ENCODE results near the gene ACCS. TPM values are rescaled to one million over a fixed set of nuclear protein-coding genes. Genes with fewer than 3 reads are reported as not detected.

The ACCS gene
- total and polyA plus RNA-seq, 2 experiments from 2014 or later, result 9.9 to 21.4 TPM

DNA sequence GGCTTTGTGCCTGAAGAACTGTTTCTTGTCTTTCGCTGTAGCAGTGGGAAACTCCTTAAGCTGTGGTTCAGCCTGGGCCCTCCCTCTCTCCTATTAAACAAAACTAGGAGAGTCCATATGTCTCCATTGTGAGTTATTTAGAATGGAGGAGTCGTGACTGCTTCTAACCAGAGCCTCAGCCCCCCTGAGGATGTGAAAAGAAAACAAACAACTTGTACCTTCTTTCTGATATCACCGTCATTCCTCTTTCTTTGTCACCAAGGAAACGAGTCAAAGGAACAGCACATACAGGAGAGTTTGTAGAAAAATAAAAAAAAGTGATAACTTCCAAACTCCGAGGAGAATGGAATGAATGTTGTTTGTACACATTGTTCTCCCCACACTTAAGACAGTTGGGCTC lies 17.8 kb downstream of the ACCS start:
- H4K20me1 ChIP-seq (ENCODE audit: insufficient read depth, poor library complexity, severe bottlenecking), result no peaks in the 10 kb centered on the region
- H3K27me3 ChIP-seq, result no peaks in the 10 kb centered on the region
- DNase-seq (ENCODE audit: low spot score), result no peak
- H3K79me2 ChIP-seq, result no peaks in the 10 kb centered on the region
- 75% methylated on average over 5 of the region's 5 CpGs for WGBS (ENCODE audit: low lambda C conversion rate, missing lambda C conversion rate)
- H3K4me1 ChIP-seq (ENCODE audit: insufficient read depth), result no peaks in the 10 kb centered on the region
- H3K4me3 ChIP-seq, result no peak overlapping the region
- no peak overlapping the region for H2AFZ ChIP-seq
- H3K36me3 ChIP-seq (replicated peaks; ENCODE audit: insufficient read depth, low read depth), result no peaks in the 10 kb centered on the region
- H3K27ac ChIP-seq, result no peak overlapping the region
- H3K4me2 ChIP-seq, result no peak overlapping the region
- TF ChIP-seq, protein P1, sequence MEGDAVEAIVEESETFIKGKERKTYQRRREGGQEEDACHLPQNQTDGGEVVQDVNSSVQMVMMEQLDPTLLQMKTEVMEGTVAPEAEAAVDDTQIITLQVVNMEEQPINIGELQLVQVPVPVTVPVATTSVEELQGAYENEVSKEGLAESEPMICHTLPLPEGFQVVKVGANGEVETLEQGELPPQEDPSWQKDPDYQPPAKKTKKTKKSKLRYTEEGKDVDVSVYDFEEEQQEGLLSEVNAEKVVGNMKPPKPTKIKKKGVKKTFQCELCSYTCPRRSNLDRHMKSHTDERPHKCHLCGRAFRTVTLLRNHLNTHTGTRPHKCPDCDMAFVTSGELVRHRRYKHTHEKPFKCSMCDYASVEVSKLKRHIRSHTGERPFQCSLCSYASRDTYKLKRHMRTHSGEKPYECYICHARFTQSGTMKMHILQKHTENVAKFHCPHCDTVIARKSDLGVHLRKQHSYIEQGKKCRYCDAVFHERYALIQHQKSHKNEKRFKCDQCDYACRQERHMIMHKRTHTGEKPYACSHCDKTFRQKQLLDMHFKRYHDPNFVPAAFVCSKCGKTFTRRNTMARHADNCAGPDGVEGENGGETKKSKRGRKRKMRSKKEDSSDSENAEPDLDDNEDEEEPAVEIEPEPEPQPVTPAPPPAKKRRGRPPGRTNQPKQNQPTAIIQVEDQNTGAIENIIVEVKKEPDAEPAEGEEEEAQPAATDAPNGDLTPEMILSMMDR (IDR thresholded peaks at IDR 0.05; ENCODE audit: poor library complexity), result no peak
- TF ChIP-seq EZH2phosphoT487 (IDR thresholded peaks at IDR 0.05; ENCODE audit: low read depth, severe bottlenecking, unreplicated experiment) (no peak), EZH2 (IDR thresholded peaks at IDR 0.05; ENCODE audit: borderline replicate concordance) (no peak)
- no peaks in the 10 kb centered on the region for H3K9me3 ChIP-seq (ENCODE audit: low read depth)
- H3K9me2 ChIP-seq (replicated peaks; ENCODE audit: insufficient read depth), result no peaks in the 10 kb centered on the region

DNA sequence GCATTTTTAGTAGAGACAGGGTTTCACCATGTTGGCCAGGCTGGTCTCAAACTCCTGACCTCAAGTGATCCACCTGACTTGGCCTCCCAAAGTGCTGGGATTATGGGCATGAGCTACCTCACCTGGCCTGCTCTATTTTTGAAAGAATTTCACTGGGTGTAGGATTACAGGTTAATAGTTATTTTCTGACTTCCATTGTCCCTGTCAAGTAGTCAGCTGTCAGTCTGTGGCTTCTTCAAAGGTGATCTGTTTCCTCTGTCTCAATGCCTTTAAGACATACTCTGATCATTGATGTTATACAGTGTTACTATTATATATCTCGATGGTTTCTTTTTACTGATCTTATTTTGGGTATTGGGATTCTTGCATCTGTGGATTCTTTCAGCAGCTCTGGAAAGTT lies 19.3 kb downstream of the ACCS start:
- H3K79me2 ChIP-seq, result no peaks in the 10 kb centered on the region
- DNase-seq (ENCODE audit: low spot score), result no peak
- no peak for TF ChIP-seq EZH2phosphoT487 (IDR thresholded peaks at IDR 0.05; ENCODE audit: low read depth, severe bottlenecking, unreplicated experiment)
- TF ChIP-seq EZH2 (IDR thresholded peaks at IDR 0.05; ENCODE audit: borderline replicate concordance), result no peak
- TF ChIP-seq, protein P1 (IDR thresholded peaks at IDR 0.05; ENCODE audit: poor library complexity), result no peak
- no peak overlapping the region for H3K27ac ChIP-seq
- H3K4me1 ChIP-seq (ENCODE audit: insufficient read depth), result no peaks in the 10 kb centered on the region
- no peaks in the 10 kb centered on the region for H3K27me3 ChIP-seq
- H3K9me2 ChIP-seq (replicated peaks; ENCODE audit: insufficient read depth), result no peaks in the 10 kb centered on the region
- no peak overlapping the region for H3K4me2 ChIP-seq
- no peaks in the 10 kb centered on the region for H4K20me1 ChIP-seq (ENCODE audit: insufficient read depth, poor library complexity, severe bottlenecking)
- no peaks in the 10 kb centered on the region for H3K9me3 ChIP-seq (ENCODE audit: low read depth)
- no peaks in the 10 kb centered on the region for H3K36me3 ChIP-seq (replicated peaks; ENCODE audit: insufficient read depth, low read depth)
- WGBS (ENCODE audit: low lambda C conversion rate, missing lambda C conversion rate), result 100% methylated on average over 1 of the region's 1 CpG
- no peak overlapping the region for H3K4me3 ChIP-seq
- H2AFZ ChIP-seq, result no peak overlapping the region

DNA sequence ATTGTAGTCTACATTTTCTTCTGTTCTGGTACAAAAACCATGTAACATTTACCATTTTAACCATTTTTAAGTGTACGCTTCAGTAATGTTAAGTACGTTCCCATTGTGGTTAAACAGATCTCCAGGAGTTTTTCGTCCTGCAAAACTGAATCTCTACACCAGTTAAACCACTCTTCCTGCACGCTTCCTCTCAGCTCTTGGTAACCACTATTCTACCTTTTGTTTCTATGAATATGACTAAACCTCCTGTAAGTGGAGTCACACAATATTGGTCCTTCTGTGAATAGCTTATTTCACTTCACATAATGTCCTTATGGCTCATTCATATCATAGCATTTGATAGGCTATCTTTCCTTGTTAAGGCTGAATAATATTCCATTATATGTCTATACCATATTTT lies 22.3 kb downstream of the ACCS start:
- H3K36me3 ChIP-seq (replicated peaks; ENCODE audit: insufficient read depth, low read depth), result no peaks in the 10 kb centered on the region
- no peaks in the 10 kb centered on the region for H3K79me2 ChIP-seq
- no peak overlapping the region for H2AFZ ChIP-seq
- H4K20me1 ChIP-seq (ENCODE audit: insufficient read depth, poor library complexity, severe bottlenecking), result no peaks in the 10 kb centered on the region
- 95% methylated on average over 4 of the region's 4 CpGs for WGBS (ENCODE audit: low lambda C conversion rate, missing lambda C conversion rate)
- TF ChIP-seq EZH2phosphoT487 (IDR thresholded peaks at IDR 0.05; ENCODE audit: low read depth, severe bottlenecking, unreplicated experiment) (no peak), EZH2 (IDR thresholded peaks at IDR 0.05; ENCODE audit: borderline replicate concordance) (no peak)
- TF ChIP-seq, protein P1 (IDR thresholded peaks at IDR 0.05; ENCODE audit: poor library complexity), result no peak
- H3K27ac ChIP-seq, result no peak overlapping the region
- no peak for DNase-seq (ENCODE audit: low spot score)
- H3K4me2 ChIP-seq, result no peak overlapping the region
- H3K9me3 ChIP-seq (ENCODE audit: low read depth), result no peaks in the 10 kb centered on the region
- no peaks in the 10 kb centered on the region for H3K4me1 ChIP-seq (ENCODE audit: insufficient read depth)
- no peaks in the 10 kb centered on the region for H3K27me3 ChIP-seq
- no peaks in the 10 kb centered on the region for H3K9me2 ChIP-seq (replicated peaks; ENCODE audit: insufficient read depth)
- no peak overlapping the region for H3K4me3 ChIP-seq

- no peaks in the 10 kb centered on the region for H4K20me1 ChIP-seq (ENCODE audit: insufficient read depth, poor library complexity, severe bottlenecking)
- H3K4me2 ChIP-seq, result no peak overlapping the region
- H3K4me3 ChIP-seq, result no peak overlapping the region
- WGBS (ENCODE audit: low lambda C conversion rate, missing lambda C conversion rate), result 76% methylated on average over 4 of the region's 4 CpGs
- H3K9me2 ChIP-seq (replicated peaks; ENCODE audit: insufficient read depth), result no peaks in the 10 kb centered on the region
- H3K36me3 ChIP-seq (replicated peaks; ENCODE audit: insufficient read depth, low read depth), result no peaks in the 10 kb centered on the region
- H3K79me2 ChIP-seq, result no peaks in the 10 kb centered on the region
- no peaks in the 10 kb centered on the region for H3K9me3 ChIP-seq (ENCODE audit: low read depth)
- H2AFZ ChIP-seq, result no peak overlapping the region
- no peaks in the 10 kb centered on the region for H3K27me3 ChIP-seq
- no peaks in the 10 kb centered on the region for H3K4me1 ChIP-seq (ENCODE audit: insufficient read depth)
- TF ChIP-seq EZH2 (IDR thresholded peaks at IDR 0.05; ENCODE audit: borderline replicate concordance), result no peak
- no peak for TF ChIP-seq EZH2phosphoT487 (IDR thresholded peaks at IDR 0.05; ENCODE audit: low read depth, severe bottlenecking, unreplicated experiment)
- TF ChIP-seq, protein P1 (IDR thresholded peaks at IDR 0.05; ENCODE audit: poor library complexity), result no peak
- H3K27ac ChIP-seq, result no peak overlapping the region
- DNase-seq (ENCODE audit: low spot score), result no peak
Measured at GRCh38 chr11:44088871-44089270, 22.8 kb downstream of the ACCS start.
